DMS153 (cell line): ENCODE measurements around the gene MOB4.
"Not testable (repeated sequence)": the region's sequence is repeated elsewhere in the genome, so short reads cannot be mapped to it uniquely, and the experiment has no call there.

ENCODE experiments used
- DNase-seq: peaks from one replicate; lab custom pipeline; 2025; lab: John Stamatoyannopoulos, UW

Gene MOB4

DNA sequence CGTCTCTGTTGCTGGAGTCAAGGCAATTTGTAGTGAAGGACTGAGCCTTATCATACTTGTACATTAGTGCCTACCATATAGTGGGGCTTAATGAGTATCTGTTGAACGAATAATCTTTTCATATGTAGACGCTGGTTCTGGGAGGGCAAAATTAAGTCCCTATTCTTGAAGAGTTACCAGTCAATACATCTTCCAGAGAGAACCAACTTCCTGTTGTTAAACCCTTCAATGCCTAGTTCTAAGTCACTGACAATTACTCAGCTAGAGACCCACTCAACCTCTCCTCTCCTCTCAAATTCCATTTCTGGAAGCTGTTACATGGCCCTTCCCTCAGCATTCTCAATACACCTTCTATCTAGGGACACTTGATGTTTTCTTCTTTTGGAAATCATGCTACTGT lies 1.1 kb upstream of the MOB4 start:
- peak; percentile 1 for DNase-seq

DNA sequence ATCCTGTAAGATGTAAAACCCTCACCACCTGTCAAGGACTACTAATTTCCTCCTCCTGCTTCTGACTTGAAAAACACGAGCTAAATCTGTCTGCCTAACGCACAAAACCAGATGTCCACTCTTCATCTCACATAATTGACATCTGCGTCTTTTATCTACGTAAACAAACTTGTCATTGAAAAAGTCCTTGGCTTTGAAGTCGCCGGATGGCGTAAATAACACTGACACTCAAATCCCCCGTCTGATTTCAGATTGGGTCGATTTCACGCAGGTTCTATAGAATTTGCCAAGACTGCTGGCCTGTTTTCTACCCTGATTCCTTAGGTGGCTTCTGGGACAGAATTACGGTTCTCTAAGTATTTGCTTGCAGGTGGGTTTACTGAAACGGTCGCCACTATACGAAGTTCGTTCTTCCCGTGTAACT lies 539 bp upstream of the MOB4 start:
- peak; percentile 4 for DNase-seq

DNA sequence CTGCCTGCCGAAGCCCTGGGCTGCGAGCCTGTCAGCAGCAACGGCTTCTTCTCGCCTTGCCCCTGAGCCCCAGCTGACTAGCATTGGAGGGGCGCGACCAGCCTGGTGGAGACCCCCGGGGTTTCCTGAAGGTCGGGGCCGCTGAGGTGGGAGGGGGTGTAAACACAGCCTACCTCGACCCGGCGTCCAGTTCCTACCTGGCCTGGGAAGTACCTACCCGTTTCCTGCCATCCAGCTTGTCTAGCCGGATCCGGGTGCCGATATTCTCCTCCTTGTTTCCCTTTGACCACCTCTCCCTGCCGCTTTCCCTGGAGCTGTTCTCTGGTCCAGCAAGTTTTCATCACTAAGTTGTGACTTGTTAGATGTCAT lies 511 bp downstream of the MOB4 start:
- DNase-seq, result peak; percentile 2

DNA sequence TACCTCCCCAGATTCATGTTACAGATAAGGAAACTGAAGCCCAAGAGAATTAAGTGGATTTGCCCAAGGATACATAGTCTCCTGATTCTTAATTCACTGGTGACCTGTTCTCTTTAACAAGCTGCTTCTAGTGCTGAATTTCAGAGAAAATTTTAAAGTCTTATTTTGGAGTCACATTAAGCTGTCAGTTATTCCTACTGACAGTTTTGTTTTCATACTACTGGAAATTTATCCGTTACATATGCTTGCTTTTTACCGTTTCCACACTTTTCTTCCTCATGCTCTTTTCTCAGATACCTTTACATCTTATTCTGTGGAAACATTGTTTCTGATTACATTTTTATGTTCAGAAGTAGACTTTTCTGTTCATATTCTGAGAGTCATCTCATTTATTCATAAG lies 1.3 kb downstream of the MOB4 start:
- no peak for DNase-seq

DNA sequence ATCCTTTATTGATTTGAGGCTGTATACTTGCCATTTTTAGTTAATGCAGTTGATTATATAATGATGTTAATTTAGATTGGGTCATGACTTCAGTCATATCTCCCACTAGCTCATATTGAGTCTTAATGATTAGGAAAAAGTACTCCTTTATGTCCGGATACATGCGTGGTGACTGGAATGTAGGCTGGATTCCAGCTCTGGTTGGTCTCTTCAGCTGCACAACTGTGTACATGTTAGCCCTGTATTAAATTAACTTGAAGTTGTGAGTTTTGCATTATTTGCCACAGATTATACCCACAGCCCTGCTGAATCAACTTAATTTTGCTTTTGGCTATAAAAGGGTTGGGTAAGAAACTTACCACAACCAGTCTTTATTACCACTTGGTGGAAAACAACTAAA lies 22.5 kb downstream of the MOB4 start:
- DNase-seq, result no peak

DNA sequence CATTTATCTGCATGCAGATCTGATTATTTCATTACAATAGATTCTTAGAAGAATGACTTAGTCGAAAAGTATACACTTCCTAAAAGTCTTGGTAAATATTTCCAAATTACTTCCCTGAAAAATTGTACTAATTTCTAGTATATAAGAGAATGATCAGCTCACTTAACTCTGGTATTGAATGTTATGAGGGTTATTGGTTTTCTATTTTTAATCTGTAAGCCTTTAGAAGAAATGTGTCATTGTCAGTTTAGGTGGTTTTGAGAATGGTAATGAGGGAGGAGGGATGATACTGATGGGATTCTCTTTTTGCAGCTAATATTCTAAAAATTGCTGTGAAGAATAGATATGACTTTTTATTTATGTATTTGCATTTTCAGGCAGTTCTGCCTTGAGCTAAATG lies 23.9 kb downstream of the MOB4 start:
- DNase-seq, result no peak

DNA sequence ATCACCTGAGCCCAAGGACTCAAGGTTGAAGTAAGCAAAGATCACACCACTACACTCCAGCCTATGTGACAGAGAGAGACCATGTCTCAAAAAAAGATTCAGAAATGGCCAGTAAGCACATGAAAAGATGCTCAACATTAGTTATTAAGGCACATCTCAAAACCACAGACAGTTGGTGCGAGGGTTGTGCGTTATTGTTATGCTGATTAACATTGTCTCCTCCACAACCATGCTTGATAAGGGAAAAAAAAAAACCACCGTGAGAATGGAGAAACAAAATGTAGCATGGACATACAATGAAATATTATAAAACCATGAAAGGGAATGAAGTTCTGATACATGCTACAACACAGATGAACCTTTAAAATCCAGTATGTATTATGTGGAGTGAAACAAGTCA lies 27.3 kb downstream of the MOB4 start:
- no peak for DNase-seq

DNA sequence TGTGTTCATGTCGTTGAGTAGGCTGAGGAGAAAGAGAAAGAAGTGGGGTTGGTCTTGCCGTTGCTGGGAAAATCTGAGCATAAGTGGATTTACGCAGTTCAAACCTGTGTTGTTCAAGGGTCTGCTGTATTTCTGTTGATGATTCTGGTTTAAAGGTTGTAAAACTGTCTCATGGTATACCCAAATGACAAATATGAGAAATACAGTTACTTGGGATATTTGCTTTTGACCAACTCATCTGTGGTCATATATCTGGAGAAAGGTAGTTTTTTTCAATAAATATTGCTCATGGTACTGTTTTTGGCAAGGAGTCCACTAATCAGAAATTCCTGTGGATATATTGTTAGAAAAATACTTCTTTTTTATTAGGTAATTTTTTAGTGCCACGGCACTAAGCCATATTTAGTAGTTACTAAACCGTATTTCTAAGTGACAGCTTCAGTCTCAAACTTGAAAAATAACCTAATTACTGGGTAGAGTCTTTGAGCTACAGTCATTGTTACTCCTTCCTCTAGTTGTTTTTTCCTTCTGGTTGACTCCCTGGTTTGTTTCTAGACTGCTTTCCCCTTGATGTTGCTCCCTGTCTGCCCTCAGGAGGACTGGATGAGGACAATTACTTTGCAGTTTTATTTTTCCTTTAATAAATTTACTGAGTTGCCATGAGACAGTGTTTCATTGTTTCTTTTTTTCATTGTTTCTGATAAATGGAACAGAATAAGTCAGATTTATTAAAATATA lies 31.5 kb downstream of the MOB4 start:
- DNase-seq, result no peak

DNA sequence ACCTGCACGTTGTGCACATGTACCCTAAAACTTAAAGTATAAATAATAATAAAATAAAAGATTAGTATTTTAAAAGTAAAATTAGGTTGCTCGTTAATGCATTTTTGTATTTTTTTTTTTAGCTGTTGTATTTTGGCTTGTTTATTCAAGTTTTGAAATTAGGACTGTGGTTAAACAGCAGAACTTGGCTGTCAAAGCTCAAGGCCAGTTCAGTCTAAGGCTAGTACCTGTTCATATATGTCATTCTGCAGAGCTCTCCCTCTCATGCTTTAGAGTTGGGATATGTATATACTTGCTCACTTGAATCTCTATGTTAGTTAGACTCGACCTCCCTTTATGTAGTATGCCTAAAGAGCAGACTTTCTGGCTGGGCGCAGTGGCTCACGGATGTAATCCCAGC lies 32.7 kb downstream of the MOB4 start:
- DNase-seq, result no peak

DNA sequence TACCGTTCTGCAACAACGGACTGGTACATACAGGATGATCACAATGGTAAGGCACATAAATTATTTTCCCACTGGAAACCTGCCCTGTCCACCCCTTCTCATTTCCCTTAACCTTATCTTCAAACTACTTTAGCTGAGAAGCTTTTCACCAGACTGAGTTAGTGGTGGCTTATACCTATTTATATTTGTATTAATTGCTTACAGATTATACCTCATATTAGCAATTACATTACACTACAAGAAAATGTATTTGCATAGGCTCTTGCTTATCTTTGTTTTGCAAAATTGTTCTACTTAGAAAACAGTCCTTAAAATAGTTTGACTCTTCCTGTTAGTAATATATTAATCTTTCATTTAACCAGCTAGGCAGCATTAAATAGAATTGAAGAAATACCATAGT lies 35.4 kb downstream of the MOB4 start:
- not testable (repeated sequence) for DNase-seq

DNA sequence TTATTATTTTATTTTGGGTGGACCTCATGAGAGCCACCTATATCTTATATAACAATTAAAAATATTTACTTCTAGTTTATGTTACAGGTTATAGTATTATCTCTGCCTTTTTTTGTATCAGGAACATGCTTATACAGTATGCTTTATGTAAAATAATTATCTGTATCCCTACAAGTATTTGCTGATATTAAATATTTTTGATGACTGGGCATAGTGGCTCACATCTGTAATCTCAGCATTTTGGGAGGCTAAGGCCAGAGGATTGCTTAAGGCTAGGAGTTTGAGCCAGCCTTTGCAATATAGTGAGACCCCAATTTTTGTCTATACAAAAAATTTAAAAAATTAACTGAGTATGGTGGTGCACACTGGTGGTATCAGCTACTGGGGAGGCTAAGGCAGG lies 39.6 kb downstream of the MOB4 start:
- DNase-seq, result no peak

DNA sequence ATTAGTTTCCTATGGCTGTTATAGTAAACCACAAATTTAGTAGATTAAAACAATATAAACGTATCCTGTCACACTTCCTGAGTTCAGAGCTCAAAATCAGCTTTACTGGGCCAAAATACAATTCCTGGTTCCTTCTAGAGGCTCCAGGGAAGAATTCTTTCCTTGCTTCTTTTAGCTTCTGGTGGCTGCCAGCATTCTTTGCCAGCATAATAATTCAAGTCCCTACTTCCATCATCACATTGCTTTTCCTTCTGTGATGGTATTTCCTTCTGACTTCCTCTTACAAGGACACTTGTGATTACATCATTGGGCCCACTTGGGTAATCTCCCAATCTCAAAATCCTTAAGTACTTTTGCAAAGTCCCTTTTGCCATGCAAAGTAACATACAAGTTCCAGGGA lies 40.6 kb downstream of the MOB4 start:
- DNase-seq, result no peak

DNA sequence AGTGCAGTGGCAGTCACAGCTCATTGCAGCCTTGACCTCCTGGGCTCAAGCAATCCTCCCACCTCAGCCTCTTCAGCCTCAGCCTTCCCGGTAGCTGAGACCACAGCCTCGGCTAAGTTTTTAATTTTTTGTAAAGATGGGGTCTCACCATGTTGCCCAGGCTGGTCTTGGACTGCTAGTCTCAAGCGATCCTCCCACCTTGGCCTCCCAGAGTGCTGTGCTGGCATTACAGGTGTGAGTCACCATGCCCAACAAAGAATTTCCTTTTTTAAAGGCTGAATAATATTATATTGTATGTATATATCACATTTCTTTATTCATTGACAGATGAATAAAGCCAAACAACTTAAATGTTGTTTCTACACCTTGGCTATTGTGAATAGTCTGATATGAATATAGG lies 42.5 kb downstream of the MOB4 start:
- DNase-seq, result no peak

DNA sequence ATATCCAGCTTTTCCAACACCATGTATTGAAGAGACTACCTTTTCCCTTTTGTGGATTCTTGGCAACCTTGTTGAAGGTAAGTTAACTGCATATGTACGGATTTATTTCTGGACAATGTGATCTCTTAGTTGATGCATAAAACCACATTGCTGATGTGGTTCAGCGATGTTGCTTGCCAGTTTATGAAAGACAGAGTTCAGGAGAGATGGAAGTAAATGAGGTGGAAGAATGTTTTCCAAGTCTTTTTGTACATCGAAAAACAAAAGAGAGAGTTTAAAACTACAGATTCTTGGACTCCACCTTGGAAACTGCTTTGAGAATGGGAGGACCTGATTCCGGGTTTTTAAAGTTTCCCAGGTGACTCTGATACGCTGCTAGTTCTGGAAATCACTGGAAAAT lies 43.8 kb downstream of the MOB4 start:
- DNase-seq, result no peak

DNA sequence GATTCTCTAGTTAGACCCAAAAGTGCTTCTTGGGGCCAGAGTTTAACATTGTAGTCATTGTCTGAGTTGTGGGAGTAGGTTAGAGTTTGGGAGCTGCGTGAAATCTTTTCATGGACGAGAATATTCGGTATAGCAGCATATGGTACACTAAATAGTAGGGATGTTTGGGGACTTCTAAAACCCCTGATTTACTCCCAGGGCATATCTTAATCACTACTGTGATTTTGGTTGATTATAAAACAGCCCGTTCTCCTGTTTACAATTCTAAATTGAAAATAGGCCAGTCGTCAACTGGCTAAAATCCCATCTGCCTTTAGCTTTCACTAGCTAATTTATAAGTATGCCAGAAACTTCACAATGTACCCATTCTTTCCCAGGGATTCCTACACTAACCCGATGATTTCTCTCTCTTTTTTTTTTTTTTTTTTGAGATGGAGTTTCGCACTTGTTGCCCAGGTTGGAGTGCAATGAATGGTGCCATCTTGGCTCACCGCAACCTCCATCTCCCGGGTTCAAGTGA lies 44.3 kb downstream of the MOB4 start:
- DNase-seq, result no peak

DNA sequence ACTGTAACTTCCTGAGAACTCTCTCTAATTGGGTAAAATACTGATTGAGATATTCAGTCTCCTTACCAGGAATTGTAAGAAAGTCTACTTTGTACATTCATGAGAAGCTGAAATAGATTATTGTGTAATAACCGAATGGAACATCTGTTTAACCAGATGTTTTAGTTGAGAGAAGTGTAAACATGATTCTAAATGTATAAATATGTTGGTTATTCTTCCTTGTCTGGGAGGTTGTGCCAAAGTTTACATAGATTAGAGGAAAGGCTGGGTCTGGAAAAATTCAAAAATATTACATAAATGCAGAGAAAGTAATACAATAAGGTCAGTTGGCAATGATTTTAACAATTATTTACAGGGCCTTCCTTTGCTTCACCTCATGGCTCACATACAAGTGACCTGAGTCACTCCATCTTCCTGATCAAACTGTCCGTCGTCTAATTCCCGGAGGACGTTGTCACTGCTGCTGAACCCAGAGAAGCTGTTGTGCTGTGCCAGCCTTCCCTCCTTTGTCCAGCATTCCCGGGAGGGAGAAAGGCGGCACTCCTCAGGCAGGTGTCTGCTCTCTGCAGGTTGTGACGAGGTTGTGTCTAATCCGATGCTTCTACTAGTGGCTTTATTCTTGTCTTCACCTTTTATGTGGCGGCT lies 55.9 kb downstream of the MOB4 start:
- DNase-seq, result peak; percentile 31

DNA sequence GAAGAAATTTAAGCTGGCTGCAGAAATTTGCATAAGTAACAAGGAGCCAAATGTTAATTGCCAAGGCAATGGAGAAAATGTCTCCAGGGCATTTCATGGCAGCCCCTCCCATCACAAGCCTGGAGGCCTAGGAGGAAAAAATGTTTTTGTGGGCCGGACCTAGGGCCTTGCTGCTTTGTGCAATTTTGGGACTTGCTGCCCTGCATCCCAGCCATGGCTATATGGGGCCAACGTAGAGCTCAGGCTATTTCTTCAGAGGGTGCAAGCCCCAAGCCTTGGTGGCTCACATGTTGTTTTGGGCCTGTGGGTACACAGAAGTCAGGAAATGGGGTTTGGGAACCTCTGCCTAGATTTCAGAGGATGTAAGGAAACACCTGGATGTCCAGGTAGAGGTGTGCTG lies 57.7 kb downstream of the MOB4 start:
- DNase-seq, result no peak

DNA sequence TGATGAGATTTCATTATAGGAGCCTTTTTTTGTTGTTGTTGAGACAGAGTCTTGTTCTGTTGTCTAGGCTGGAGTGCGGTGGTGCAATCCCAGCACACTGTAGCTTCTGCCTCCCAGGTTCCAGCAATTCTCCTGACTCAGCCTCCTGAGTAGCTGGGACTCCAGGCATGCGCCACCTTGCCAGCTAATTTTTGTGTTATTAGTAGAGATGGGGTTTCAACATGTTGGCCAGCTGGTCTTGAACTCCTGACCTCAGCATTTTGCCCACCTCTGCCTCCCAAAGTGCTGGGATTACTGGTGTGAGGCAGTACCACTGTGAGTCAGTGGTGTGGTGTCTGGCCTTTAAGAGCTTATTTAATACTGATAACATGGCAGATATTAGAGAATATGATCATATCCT lies 60.1 kb downstream of the MOB4 start:
- DNase-seq, result no peak

DNA sequence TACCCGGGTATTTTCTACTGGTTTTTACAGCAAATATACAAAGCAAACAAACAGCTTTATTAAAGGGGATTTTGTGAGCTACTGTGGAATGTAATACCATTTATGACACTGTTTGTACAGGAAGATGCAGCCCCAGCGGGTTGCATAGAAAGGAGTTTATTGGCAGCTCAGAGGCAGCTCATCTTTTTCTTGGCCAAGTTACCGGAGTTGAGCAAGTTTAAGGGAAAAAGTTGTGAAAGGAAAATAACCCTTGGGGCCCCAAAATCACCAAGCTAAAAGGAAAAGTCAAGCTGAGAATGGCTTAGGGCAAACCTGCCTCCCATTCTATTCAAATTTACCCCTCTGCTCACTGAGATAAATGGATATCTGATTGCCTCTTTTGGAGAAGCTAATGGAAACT lies 60.8 kb downstream of the MOB4 start:
- DNase-seq, result no peak

DNA sequence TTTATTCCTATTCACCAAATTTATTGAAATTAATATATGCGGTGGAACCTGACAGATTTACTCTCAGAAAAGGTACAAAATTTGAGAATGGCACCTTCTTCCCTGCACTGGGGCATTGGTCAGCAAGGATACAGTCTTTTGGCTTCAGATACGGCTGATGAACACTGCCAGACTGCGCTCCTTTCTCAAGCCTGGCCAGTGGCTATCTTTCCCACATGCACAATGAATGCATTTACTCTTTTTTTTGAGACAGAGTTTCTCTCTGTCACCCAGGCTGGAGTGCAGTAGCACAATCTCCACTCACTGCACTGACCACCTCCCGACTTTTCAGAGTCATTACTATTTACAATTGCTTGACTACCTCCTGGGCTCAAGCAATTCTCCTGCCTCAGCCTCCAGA lies 61.6 kb downstream of the MOB4 start:
- DNase-seq, result no peak

DNA sequence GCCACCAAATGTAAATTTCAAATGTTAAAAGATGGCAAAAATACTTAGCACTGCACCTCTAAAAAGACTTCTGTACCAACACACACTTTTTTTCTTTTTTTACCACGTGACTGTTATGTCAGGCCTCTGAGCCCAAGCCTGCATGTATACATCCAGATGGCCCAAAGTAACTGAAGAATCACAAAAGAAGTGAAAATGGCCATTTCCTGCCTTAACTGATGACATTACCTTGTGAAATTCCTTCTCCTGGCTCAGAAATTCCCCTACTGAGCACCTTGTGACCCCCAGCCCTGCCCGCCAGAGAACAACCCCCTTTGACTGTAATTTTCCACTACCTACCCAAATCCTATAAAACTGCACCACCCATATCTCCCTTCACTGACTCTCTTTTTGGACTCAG lies 62.4 kb downstream of the MOB4 start:
- DNase-seq, result not testable (repeated sequence)

DNA sequence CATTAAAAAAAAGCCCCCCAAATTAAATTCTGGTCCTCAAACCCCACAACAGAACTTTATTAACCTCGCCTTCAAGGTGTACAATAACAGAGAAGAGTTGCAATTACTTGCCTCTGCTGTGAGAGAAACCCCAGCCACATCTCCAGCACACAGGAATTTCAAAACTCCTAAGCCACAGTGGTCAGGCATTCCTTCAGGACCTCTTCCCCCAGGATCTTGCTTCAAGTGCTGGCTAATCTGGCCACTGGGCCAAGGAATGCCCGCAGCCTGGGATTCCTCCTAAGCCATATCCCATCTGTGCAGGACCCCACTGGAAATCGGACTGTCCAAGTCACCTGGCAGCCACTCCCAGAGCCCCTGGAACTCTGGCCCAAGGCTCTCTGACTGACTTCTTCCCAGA lies 64.3 kb downstream of the MOB4 start:
- DNase-seq, result not testable (repeated sequence)

DNA sequence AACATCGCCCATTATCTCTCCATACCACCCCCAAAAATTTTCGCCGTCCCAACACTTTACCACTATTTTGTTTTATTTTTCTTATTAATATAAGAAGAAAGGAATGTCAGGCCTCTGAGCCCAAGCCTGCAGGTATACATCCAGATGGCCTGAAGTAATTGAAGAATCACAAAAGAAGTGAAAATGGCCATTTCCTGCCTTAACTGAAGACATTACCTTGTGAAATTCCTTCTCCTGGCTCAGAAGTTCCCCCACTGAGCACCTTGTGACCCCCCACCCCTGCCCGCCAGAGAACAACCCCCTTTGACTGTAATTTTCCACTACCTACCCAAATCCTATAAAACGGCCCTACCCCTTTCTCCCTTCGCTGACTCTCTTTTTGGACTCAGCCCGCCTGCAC lies 71.4 kb downstream of the MOB4 start:
- not testable (repeated sequence) for DNase-seq
